SKM-1 (cell line): ENCODE results near the gene PFN3.

ENCODE experiments used
- DNase-seq: peaks from one replicate; lab custom pipeline; 2025; ENCODE audit not compliant: unreplicated experiment; lab: John Stamatoyannopoulos, UW

Gene PFN3, protein sequence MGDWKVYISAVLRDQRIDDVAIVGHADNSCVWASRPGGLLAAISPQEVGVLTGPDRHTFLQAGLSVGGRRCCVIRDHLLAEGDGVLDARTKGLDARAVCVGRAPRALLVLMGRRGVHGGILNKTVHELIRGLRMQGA

DNA sequence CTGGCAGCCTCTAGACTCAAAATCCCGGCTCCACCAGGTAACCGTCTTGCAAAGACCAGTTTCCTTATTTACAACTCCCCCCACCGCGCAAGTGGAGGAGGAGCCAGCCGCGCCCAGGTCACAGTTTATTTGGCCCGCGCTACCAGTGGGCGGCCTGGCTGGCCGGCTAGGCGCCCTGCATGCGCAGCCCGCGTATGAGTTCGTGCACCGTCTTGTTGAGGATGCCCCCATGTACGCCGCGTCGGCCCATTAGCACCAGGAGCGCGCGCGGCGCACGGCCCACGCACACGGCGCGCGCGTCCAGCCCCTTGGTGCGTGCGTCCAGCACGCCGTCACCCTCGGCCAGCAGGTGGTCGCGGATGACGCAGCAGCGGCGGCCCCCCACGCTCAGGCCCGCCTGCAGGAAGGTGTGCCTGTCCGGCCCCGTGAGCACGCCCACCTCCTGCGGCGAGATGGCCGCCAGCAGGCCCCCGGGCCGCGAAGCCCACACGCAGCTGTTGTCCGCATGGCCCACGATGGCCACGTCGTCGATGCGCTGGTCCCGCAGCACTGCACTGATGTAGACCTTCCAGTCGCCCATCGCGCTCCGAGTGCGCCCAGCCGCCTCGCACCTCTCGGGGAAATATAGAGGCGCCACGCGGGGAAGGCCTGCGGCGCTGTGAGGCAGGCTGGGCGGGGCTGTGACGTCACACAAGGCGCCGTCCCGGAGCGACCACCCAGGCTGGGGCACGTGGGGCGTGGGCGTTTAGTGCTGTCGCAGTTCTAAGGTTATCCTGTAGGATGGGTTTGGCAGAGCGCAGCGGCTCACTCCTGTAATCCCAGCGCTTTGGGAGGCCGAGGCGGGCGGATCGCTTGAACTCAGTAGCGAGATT is at the start of gene PFN3:
Gene PFN3 (minus strand): TSS at position 665 of the 872 bp plus-strand sequence. CDS start 85 bp downstream, at position 580.
- DNase-seq, result no peak

DNA sequence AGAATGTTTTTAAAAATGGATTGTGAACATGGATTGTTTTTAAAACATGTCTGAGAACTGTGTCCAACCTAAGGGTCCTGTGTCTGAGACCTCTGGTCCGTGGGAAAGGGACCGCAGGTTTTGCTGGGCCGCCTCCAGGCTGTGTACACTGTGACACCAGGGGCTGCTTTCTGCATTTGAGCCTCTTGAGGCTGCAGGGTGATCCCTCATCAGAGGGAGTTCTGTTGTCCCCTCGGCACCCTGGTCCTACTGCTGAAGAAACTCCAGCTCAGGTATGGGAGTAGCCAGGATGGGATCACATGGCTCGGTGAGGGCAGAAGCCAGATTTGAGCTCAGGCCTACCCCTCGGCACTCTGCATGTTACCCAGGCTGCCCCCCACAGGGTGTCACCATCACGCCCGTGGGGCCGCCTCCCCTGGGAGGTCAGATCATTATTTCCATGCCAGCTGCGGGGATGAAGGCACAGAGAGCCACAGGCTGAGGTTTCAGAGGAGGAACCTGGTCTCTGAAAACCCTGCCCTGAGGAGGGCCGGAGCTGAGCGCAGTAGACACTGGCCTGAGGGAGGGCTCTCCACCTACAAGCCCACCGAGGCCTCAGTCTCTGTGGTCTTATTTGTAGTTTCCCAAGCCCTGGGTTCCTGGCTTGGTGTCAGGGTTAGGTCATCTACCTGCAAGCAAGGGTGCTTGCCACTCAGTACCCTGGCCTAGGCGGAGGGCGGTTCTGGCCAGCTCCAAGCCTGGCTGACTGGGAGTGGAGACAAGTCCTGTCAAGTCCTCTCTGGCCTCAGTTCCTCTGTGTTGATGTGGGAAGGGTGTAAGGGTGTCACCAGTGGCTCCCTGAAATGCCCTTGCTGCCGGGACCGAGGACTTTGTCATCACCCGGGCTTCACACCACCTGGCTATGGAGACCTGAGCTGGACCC is 48.9 kb upstream of the PFN3 start:
- DNase-seq, result no peak

DNA sequence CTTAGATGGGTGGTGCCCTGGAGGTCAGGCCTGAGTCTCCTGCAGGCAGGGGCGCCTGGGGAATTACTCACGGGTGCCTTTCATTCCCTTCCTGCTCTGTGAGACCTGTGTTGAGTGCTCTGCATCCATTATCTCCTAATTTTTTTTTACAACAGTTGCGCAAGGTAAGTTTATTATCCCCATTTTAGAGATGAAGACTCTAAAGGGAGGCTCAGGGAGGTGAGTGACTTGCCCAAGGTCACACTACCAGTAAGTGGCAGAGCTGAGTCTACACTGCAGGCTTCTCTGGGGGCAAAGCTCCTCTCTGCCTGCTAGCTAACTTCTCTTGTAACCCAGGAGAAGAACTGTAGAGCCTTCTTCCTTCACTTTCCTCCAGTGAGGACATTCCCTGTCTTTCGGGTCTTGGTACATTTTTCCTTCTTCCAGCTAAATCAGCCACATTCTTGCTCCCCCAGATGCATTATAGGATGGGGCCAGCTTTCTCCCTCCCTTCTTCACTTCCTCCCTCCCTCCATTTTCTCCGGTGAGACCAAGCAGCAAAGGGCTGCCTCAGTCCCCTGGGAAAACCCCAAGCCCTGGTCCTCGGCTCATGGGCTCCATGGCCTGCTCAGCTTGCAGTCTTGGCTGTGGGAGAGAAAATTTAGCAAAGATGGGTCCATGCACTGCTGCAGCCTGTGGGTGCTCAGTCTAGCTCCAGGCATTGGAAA is 47.9 kb upstream of the PFN3 start:
- DNase-seq, result no peak

DNA sequence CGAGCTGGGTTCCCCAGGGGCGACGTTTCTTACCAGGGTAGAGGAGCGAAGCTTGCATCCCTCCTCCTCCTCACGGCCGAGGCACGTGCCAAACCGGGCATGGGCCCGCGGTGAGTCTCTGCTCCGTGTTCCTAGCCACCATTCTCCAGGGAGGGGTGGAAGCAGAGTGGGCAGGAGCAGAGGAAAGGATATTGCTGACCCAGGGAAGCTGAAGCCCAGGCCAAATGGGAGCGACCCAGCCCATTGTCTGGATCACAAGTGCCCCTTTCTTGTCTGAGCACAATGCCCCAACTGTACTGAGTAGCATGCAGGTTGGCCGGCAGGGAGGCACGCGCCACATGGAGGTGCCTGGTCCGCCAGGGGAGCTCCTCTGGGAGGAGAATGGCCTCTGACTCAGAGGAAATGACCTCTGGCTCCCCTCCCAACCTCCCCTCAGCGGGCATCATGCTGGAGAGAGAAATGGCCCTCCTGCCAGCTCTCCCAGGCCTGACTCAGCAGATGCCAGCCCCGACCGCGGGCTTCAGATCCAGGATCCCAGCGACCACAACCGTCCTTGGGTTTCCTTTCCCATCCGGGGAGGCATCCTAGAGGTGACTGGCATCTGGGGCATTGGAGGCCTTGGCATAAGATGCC is 47.3 kb upstream of the PFN3 start:
- DNase-seq, result no peak

DNA sequence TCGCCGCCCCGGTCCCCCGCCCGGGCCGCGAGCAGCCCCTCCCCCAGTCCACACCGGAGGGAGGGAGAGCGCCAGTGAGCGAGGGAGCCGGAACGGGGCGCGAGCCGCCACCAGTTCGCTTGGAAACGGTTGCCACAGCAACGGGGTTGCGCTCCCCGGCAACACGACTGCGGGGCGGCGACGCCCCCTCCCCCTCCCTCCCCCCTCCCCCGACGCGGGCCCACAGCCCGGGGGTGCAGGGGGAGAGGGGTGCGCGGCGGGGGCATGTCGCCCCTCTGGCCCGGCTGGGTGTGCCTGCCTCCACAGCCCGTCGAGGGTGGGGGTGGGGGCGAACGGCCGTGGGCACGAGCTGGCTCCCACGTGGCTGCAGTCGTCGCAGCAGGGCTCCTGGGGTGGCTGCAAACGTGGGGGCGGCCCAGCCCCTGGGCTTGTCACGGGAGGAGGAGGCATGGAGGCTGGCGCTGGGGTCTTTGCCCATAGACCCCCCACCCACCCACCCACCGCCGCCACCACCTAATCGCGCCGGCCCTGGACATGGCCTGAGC is 46.7 kb upstream of the PFN3 start:
- DNase-seq, result peak; percentile 24

DNA sequence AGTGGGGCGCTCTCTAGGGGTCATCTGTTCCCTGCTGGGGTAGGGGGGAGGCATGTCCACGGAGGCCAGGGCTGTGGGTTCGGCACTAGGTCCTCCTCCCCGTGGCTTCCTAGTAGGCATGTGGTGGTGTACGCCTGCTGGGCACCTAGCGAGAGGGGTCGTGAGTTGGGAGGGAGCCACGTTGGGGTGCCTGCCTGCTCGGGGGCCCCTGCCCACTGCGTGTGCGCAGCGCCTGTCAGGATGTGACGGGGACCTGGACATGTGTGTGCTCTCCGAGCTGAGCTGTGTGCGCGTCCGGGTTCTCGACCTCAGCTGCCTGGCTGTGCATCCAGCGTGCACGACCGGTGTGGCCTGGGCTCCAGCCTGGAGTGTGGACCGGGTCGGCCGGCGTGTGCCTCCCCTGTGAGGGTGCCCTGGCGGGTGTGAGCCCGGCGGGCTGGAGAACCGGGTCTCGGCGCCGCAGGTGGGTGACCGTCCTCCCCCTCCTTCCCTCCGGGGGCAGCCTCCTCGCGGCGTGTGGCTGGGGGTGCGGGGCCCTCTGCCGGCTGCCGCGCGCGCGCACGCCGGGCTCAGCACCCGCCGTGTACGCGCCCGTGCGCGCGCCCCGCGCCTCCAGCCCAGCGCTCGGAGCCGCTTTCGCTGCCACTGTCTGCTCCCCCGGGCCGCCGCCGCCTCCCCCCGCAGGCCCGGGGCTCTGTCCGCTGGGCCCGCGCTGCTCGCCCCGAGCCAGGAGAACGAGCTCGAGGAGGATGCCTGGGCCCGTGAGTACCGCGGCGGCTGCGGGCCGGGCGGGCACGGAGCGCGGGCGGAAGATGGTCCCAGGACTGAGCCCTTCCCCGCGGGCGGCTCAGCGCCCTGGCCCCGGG is 46.0 kb upstream of the PFN3 start, which contains the start of gene PRR7:
Gene PRR7 (plus strand): TSS at position 615 of the 866 bp plus-strand sequence. CDS start 8,254 bp downstream, outside the sequence.
- DNase-seq, result peak; percentile 32

DNA sequence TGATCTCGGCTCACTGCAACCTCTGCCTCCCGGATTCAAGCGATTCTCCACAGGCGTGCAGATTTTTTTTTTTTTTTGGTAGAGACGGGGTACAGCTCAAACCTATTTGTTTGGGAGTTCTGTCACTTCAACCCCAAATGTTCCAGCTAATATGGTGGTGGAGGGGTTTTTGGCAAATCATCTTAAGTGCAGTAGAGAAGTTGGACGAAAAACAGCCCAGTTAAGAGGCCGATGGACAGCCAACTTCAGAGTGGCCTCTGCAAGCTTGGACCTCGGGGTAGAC is 45.4 kb upstream of the PFN3 start:
- no peak for DNase-seq

DNA sequence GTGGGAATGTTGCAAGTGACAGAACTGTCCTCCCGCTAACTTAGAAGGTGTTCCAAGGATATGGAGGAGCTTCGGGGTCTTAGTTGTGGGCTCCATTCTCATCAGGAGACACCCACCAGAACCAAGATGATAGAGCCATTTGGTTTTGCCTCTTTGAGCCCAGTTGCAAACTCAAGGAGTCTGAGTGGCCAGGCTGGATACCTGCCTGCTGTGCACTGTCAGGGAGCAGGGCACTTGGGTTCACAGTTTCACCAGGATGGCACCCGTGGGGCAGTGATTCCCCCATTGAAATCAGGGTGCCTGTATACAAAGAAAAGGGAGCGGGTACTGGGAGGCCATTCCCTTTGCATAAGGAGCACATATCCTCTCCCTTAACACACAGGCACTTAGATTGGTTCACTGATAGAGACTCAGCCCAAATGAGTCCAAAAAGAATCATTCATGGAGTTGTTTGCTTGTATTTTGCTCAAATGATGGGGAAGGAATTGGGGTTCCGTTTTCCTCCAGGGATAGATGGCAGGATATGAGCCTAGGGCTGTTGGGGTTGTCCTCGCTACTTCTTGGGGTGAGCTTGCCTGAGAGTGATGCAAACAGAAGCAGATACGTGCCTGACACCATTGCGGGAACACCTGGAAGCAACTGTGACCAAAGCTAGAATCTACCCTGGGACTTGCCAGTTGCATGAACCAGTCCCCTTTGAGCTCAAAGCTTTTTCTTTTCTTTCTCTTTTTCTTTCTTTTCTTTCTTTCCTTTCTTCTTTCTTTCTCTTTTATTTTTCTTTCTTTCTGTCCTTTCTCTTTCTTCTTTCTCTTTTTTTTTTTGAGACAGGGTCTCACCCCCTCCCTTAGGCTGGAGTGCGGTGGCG is 44.8 kb upstream of the PFN3 start:
- no peak for DNase-seq

DNA sequence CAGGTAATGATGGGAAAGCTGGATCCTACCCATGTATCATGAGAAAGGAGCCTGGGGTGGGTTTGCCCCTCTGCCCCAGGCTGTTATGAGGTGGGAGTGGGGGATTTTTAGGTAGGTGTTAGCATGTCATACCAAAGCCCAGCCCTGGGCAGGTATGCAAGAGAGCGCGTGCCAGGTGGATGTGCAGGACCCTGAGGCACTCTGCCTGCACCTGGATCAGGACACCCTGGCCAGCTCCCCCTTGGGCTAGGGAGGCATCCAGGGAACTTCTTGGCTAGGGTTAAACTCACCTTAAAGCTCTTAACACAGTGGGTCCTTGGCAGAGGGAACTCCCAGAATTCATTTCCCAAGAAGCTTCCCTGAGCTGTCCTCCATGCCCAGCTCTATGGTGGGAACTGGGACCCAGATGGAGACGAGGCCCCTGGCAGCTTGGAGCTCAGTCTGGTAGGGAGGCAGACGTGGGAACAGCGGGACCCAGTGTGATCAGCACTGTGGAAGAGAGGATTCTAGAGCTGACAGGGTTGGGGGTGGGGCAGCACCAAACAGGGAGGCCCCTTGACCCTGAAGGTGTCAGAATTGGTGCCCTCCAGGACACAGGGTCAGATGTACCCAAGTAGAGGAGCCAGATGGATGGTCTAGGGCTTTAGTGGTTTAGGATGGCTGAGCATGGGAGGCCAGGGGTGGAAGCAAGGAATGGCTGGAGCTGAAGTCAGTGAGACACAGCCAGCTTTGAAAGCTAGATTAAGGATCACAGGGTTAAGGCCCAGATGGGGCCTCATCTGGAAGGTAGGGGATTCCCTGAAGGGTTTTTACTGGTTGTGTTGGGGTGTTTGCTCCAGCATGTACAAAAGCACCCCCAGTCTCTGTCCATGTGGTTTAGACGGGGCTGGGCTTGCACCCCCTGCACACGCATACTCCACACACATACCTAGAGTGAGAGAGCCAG is 43.9 kb upstream of the PFN3 start:
- no peak for DNase-seq

DNA sequence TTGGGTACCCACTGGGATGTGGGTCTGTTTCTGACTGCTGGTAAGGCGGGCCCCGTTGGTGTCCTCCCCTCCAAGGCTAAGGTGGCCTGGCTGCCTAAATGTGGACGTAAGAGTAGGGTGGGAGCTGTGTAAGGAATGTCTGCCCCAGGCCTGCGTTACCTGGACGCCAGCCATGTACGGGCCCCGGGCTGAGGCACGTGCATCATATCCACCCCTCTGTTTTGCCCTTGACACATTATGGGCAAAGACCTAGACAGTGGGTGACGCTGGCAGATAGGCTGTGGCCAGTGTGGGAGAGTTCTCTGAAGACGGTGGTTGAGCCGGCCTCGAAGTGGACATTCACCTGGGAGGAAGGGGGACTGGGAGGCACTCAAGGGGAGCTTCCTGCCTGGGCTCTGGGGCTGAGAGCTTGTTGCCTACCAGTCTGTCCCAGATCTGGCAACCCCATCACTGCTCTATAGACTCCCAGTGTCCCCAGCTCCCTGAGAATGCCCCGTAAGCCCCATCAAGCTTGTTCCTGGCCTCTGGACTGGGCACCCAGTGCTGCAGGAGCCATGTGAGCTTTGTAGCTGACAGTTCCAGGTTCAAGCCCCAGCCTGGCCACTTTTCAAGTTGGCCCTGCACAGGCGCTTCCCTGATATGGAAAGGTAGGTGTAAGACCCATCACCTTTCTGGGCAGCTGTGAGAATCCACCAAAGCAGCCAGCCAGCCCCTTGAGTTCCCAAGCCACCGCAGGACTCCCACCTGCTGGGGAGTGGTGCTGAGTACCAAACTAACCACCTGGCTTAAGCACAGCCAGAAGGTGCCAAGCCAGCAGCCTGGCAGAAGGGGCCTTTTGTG is 42.9 kb upstream of the PFN3 start:
- DNase-seq, result no peak

DNA sequence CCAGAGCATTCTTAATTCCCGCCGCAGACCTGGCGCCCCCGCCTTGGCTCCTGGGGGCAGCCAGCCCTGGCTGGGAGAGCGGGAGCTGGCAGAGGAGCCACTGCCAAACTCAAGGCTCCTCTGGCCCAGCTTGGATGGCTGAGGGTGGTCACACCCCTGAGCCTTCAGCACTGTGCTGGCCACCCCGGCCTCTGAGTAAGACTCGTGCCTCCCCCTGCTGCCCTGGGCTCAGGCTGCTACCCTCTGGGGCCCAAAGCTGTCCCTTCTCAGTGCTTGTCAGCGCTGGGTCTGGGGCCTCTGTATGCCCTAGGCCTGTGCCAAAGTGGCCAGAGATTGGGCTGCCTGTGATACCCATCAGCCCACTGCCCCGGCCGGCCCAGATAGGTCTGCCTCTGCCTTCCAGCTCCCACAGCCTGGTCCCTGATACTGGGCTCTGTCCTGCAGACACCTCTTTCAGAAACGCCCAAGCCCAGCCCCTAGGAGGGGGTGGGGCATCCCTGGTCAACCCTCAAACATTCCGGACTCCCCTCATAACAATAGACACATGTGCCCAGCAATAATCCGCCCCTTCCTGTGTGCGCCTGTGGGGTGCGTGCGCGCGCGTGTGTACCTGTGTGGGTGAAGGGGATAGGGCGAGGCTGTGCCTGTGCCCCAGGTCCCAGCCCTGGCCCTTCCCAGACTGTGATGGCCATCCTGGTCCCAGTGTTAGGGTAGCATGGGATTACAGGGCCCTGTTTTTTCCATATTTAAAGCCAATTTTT is 41.8 kb upstream of the PFN3 start:
- no peak for DNase-seq

DNA sequence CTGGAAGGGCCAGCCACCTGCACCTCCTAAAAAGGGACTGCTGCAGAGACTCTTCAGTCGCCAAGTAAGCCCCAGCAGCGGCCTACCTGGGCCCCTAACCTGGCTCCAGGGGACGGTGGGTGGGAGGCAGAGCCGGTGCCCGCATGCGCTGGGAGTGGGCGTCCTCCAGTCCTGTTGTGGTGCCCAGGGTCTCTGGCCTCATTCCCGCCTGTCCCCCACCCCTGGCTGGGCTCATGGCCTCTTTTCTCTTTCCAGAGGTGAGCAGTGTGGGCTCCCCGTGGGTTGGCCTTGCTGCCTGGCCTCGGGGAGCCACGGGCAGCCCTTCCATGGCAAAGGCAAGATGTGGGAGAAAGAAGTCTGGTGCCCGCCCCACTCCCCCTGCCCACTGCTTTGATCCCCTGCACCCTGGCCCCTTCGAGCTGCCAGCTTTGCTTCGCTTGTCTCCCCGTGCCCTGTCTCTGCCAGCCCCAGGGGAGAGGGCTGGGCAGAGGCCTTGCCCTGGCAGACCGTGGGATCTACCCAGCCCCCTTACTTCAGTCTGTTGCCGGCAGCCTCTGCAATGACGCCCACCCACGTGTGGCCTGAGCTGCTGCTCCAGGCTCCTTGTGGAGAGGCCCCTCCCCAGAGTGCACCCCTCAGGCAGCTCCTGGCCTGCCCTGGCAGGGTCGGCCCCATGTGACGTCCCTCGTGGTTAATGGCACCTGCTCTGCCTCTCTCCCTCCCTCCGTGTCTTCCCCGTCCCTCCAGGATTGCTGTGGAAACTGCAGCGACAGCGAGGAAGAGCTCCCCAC is 40.7 kb upstream of the PFN3 start:
- DNase-seq, result no peak

DNA sequence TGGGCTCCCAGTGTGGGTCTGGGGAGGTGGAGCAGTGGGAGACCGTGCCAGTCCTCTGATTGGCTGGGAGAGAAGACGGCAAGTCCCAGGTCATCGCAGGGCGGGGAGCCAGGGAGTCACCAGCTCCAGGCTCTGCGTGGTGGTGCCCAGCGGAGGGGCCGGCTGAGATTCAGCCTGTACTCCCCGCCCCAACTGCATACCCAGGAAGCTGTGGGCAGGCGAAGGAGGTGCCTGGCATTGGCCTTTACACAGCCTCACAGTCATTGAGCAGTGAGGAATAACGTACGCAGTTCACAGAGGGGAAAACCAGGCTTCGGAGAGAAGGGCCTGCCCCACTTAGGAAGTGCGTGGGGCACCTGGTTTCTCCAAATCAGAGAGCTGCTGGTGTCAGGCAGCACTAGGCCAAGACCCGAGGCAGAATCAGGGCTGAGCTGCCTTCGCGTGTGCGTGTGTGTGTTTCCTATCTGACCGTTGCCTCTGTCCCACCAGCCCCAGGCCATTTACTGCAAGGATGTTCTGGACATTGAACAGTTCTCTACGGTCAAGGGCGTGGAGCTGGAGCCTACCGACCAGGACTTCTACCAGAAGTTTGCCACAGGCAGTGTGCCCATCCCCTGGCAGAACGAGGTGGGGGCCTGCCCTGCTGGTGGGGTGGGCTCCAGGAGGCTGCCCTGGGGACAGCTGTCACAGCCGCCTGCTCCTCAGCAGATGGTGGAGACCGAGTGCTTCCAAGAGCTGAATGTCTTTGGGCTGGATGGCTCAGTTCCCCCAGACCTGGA is 39.9 kb upstream of the PFN3 start:
- no peak for DNase-seq

DNA sequence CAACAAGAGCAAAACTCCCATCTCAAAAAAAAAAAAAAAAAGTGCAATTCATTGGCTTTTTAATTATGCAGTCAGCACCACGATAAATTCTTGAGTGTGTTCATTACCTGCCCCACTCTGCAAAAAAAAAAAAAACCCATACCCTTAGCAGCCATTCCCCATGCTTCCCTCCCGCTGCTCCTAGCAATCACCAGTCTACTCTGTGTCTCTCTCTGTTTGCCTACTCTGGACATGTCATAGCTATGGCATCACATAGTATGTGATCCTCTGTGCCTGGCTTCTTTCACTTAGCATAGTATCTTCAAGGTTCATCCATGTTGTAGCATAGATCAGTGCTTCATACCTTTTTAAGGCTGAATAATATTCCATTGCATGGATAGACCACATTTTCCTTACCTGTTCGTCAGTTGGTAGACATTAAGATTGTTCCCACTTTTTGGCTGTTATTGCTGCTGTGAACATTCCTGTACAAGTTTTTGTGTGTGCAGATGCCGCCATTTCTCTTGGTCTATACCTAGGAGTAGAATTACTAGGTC is 39.1 kb upstream of the PFN3 start:
- DNase-seq, result no peak
